SU-DHL-6 (cell line): Measurements from ENCODE around the gene RFC4.

Experiments
- H2AFZ ChIP-seq: fragments of 200-600 bp; sonication (generic); 2 replicates; pipeline ENCODE4 v1.6.1; 2014; ENCODE audit warnings: low read depth, mild to moderate bottlenecking, moderate library complexity, mixed read lengths, antibody characterized with exemption, low read length; ENCODE audit not compliant: severe bottlenecking
- H3F3A ChIP-seq: fragments of 200-600 bp; shearing (Covaris generic); 2 replicates; pipeline ENCODE4 v1.6.0; 2016; ENCODE audit warnings: antibody characterized with exemption, mild to moderate bottlenecking; ENCODE audit not compliant: insufficient read depth
- H3K27ac ChIP-seq: fragments of 200-600 bp; sonication (generic); 2 replicates; pipeline ENCODE4 v1.5.1; 2016; ENCODE audit warnings: low read depth, mild to moderate bottlenecking, low read length, moderate library complexity, mixed read lengths
- H3K27me3 ChIP-seq: fragments of 200-600 bp; sonication (generic), shearing (Covaris generic); 2 replicates; pipeline ENCODE4 v1.6.0; 2014; ENCODE audit warnings: mild to moderate bottlenecking, low read length
- H3K36me3 ChIP-seq: fragments of 200-600 bp; sonication (generic); 2 replicates; pipeline ENCODE4 v1.6.1; 2014; ENCODE audit warnings: mild to moderate bottlenecking, low read length, mixed read lengths
- H3K4me2 ChIP-seq: fragments of 300-600, 200-600 bp; shearing (Covaris generic), sonication (generic); 2 replicates; pipeline ENCODE4 v1.6.0; 2014; ENCODE audit warnings: low read length, low read depth, mild to moderate bottlenecking; ENCODE audit not compliant: poor library complexity, severe bottlenecking
- H3K4me3 ChIP-seq: fragments of 200-600 bp; sonication (generic); 2 replicates; pipeline ENCODE4 v1.5.1; 2014; ENCODE audit warnings: antibody characterized with exemption, low read length, mild to moderate bottlenecking, mixed read lengths; ENCODE audit not compliant: insufficient read depth, poor library complexity, severe bottlenecking
- H3K79me2 ChIP-seq: fragments of 200-600 bp; sonication (generic); 2 replicates; pipeline ENCODE4 v1.6.1; 2014; ENCODE audit warnings: mild to moderate bottlenecking, low read length, moderate library complexity; ENCODE audit not compliant: insufficient read depth
- H3K9ac ChIP-seq: fragments of 200-600 bp; sonication (generic); 2 replicates; pipeline ENCODE4 v1.7.0; 2014; ENCODE audit warnings: mild to moderate bottlenecking, low read length
- H3K9me2 ChIP-seq: fragments of 200-600 bp; sonication (generic); replicated peaks from 2 replicates; pipeline ENCODE4 v1.6.1; 2014; ENCODE audit warnings: low read length; ENCODE audit not compliant: insufficient read depth
- H3K9me3 ChIP-seq: fragments of 200-600 bp; sonication (generic); 2 replicates; pipeline ENCODE4 v1.6.1; 2014; ENCODE audit warnings: low read length, mixed read lengths; ENCODE audit not compliant: insufficient read depth
- H4K20me1 ChIP-seq: fragments of 200-600 bp; sonication (generic); 2 replicates; pipeline ENCODE4 v1.6.1; 2014; ENCODE audit warnings: low read depth, mild to moderate bottlenecking, antibody characterized with exemption, low read length, moderate library complexity, mixed read lengths
- EZH2phosphoT487 ChIP-seq: fragments of 200-600 bp; sonication (generic), shearing (Covaris generic); conservative IDR thresholded peaks from 2 replicates; pipeline ENCODE4 v1.6.1; 2018; ENCODE audit warnings: mild to moderate bottlenecking, antibody characterized with exemption, low read length, moderate library complexity, mixed read lengths
- TF ChIP-seq, protein P1 (sequence below): fragments of 200-600 bp; sonication (generic); IDR thresholded peaks from one replicate; pipeline ENCODE4 v1.5.1; 2017; ENCODE audit warnings: antibody characterized with exemption, mild to moderate bottlenecking, low read length, moderate library complexity; ENCODE audit not compliant: insufficient read depth, poor library complexity, severe bottlenecking

Gene RFC4

GRCh38 chr3:186828340-186828739, 22.1 kb upstream of the RFC4 start:
- TF ChIP-seq, protein P1, sequence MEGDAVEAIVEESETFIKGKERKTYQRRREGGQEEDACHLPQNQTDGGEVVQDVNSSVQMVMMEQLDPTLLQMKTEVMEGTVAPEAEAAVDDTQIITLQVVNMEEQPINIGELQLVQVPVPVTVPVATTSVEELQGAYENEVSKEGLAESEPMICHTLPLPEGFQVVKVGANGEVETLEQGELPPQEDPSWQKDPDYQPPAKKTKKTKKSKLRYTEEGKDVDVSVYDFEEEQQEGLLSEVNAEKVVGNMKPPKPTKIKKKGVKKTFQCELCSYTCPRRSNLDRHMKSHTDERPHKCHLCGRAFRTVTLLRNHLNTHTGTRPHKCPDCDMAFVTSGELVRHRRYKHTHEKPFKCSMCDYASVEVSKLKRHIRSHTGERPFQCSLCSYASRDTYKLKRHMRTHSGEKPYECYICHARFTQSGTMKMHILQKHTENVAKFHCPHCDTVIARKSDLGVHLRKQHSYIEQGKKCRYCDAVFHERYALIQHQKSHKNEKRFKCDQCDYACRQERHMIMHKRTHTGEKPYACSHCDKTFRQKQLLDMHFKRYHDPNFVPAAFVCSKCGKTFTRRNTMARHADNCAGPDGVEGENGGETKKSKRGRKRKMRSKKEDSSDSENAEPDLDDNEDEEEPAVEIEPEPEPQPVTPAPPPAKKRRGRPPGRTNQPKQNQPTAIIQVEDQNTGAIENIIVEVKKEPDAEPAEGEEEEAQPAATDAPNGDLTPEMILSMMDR = no peak
- no peak for TF ChIP-seq EZH2phosphoT487
- Histone ChIP-seq H3K79me2 (no peaks in the 10 kb centered on the region), H3F3A (peaks cover 7% of the 10 kb centered on the region; the same call in 1 of the 2 replicates), H3K27me3 (no peaks in the 10 kb centered on the region), H3K9me3 (no peaks in the 10 kb centered on the region), H3K4me3 (no peak overlapping the region), H3K9me2 (no peaks in the 10 kb centered on the region), H3K27ac (no peak overlapping the region), H3K4me2 (no peak overlapping the region), H3K9ac (no peak overlapping the region), H2AFZ (no peak overlapping the region), H3K36me3 (no peaks in the 10 kb centered on the region), H4K20me1 (no peaks in the 10 kb centered on the region)

DNA sequence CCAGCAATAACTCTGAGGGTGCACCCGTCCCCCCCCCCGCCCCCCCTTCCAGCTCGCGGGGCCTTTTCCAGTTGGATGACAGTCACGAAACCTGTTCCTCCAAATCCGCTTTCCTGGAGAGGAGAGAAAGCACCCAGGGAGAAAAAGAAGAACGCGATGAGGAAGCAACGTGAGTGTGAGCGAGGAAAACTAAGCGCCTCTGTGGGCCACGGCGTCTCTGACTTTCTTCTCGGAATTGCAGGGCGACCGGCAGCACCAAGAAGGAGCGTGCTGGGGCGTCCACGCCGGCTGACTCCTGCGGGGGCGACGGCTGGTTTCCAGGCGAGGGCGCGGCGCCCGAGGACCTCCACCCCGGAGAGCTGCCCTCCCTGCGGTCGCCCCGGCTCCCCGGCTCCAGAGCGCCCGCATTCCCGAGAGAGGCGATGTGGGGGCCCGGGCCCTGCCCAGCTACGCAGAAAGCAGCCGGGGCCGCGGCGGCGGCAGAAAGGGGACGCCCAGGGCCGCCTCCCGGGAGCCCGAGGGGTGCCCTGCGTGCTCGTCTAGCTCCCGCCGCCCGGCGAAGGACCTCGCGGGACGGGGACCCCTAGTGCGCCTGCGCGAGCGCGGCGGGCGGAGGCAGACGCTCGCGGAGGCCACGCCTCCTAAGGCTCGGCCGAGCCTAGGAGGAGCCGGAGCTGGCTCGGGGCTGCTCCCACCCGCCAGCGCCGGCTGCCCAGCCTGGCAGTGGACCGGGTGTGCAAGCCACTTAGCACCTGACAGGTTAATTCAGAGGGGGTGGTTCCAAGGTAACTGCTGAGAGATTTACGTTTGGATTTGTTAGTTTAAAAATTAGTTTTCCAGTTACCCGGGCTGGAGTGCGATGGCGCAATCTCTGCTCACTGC, 20.9 kb upstream of the RFC4 start:
- no peaks in the 10 kb centered on the region for H3K9me2 ChIP-seq
- TF ChIP-seq, protein P1 = no peak
- no peak for TF ChIP-seq EZH2phosphoT487
- peak overlapping the region; percentile 78 for H3K4me3 ChIP-seq
- H3K36me3 ChIP-seq = no peaks in the 10 kb centered on the region
- H3K4me2 ChIP-seq = peak overlapping the region; percentile 79
- peak overlapping the region; percentile 49; the same call in 1 of the 2 replicates for H3K27ac ChIP-seq
- peak overlapping the region; percentile 68 for H2AFZ ChIP-seq
- H3K9me3 ChIP-seq = no peaks in the 10 kb centered on the region
- H3K79me2 ChIP-seq = no peaks in the 10 kb centered on the region
- peak overlapping the region; percentile 94 for H3K9ac ChIP-seq
- no peaks in the 10 kb centered on the region for H3K27me3 ChIP-seq
- H4K20me1 ChIP-seq = no peaks in the 10 kb centered on the region
- peaks cover 7% of the 10 kb centered on the region; the same call in 1 of the 2 replicates for H3F3A ChIP-seq

- Histone ChIP-seq H3K79me2 (no peaks in the 10 kb centered on the region), H2AFZ (no peak overlapping the region), H3K27ac (peak overlapping the region; percentile 20; the same call in 1 of the 2 replicates), H3K4me2 (peak overlapping the region; percentile 79), H3K36me3 (no peaks in the 10 kb centered on the region), H3K27me3 (no peaks in the 10 kb centered on the region), H3K9me3 (no peaks in the 10 kb centered on the region), H4K20me1 (no peaks in the 10 kb centered on the region), H3F3A (peaks cover 7% of the 10 kb centered on the region; the same call in 1 of the 2 replicates), H3K4me3 (peak overlapping the region; percentile 78), H3K9me2 (no peaks in the 10 kb centered on the region), H3K9ac (peak overlapping the region; percentile 94)
- TF ChIP-seq EZH2phosphoT487 = no peak
- TF ChIP-seq, protein P1 = no peak
Observed at GRCh38 chr3:186826410-186826975, 20.2 kb upstream of the RFC4 start.
